Neural progenitor cell (in vitro differentiated cells): ENCODE results near the gene CYTH1. TPM values are rescaled to one million over a fixed set of nuclear protein-coding genes. Genes with fewer than 3 reads are reported as not detected.

Experiments
- DNase-seq: peaks from one replicate; pipeline ENCODE4 v3.0.0-alpha.2; 2016; ENCODE audit warnings: low spot score
- H2AFZ ChIP-seq: fragments of 200-600 bp; sonication (generic); replicated peaks from 2 replicates; pipeline ENCODE4 v1.6.1; 2016; ENCODE audit warnings: antibody characterized with exemption
- H3F3A ChIP-seq: fragments of 200-600 bp; sonication (generic); 2 replicates; pipeline ENCODE4 v1.6.1; 2016; ENCODE audit warnings: antibody characterized with exemption, low read depth
- H3K27ac ChIP-seq: fragments of 200-600 bp; sonication (generic); 2 replicates; pipeline ENCODE4 v1.5.1; 2016; ENCODE audit warnings: mild to moderate bottlenecking
- H3K27me3 ChIP-seq: fragments of 200-600 bp; sonication (generic); 2 replicates; pipeline ENCODE4 v1.6.1; 2016; ENCODE audit warnings: mild to moderate bottlenecking, moderate library complexity
- H3K36me3 ChIP-seq: fragments of 200-600 bp; sonication (generic); 2 replicates; pipeline ENCODE4 v1.5.1; 2016
- H3K4me1 ChIP-seq: fragments of 200-600 bp; sonication (generic); 2 replicates; pipeline ENCODE4 v1.6.1; 2016; ENCODE audit warnings: mixed run types
- H3K4me2 ChIP-seq: fragments of 200-600 bp; sonication (generic); 2 replicates; pipeline ENCODE4 v1.6.1; 2016
- H3K4me3 ChIP-seq: fragments of 200-600 bp; sonication (generic); 2 replicates; pipeline ENCODE4 v1.5.1; 2016
- H3K79me2 ChIP-seq: fragments of 200-600 bp; sonication (generic); 2 replicates; pipeline ENCODE4 v1.6.1; 2016; ENCODE audit warnings: low read depth
- H3K9ac ChIP-seq: fragments of 200-600 bp; sonication (generic); 2 replicates; pipeline ENCODE4 v1.6.1; 2016
- H3K9me3 ChIP-seq: fragments of 200-600 bp; sonication (generic); 2 replicates; pipeline ENCODE4 v1.5.1; 2016; ENCODE audit warnings: low read depth
- H4K20me1 ChIP-seq: fragments of 200-600 bp; sonication (generic); 2 replicates; pipeline ENCODE4 v1.6.1; 2016; ENCODE audit warnings: low read depth
- H3K27ac Mint-ChIP-seq: 3 replicates; pipeline ENCODE4 v1.8.0; 2021; ENCODE audit warnings: mixed read lengths
- H3K27me3 Mint-ChIP-seq: 2 replicates; pipeline ENCODE4 v1.8.0; 2022; ENCODE audit warnings: low read depth, mild to moderate bottlenecking, inconsistent platforms, moderate library complexity, mixed read lengths; ENCODE audit not compliant: insufficient read depth
- H3K36me3 Mint-ChIP-seq: 3 replicates; pipeline ENCODE4 v1.8.0; 2021; ENCODE audit warnings: mixed read lengths
- H3K4me1 Mint-ChIP-seq: 3 replicates; pipeline ENCODE4 v1.8.0; 2021; ENCODE audit warnings: mixed read lengths
- H3K4me3 Mint-ChIP-seq: 3 replicates; pipeline ENCODE4 v1.8.0; 2021; ENCODE audit warnings: mild to moderate bottlenecking, moderate library complexity, mixed read lengths
- H3K9me3 Mint-ChIP-seq: 3 replicates; pipeline ENCODE4 v1.8.0; 2020; ENCODE audit warnings: mixed read lengths
- CTCF ChIP-seq: fragments of 200-600 bp; sonication (generic); IDR thresholded peaks from 2 replicates; pipeline ENCODE4 v1.5.1; 2017; ENCODE audit warnings: antibody characterized with exemption, mild to moderate bottlenecking
- EZH2 ChIP-seq: fragments of 200-600 bp; sonication (generic); IDR thresholded peaks from 2 replicates; pipeline ENCODE4 v1.6.1; 2017; ENCODE audit warnings: antibody characterized with exemption, mild to moderate bottlenecking, moderate library complexity
- EZH2phosphoT487 ChIP-seq: fragments of 200-600 bp; sonication (generic); IDR thresholded peaks from 2 replicates; pipeline ENCODE4 v1.6.1; 2017; ENCODE audit warnings: antibody characterized with exemption
- total RNA-seq: library from RNA; depleted of rRNA; stranded (reverse); fragments of >200 nt; gene quantifications from 2 replicates; pipeline ENCODE4 v1.2.3, GENCODE V29; 2015; ENCODE audit warnings: low replicate concordance

CYTH1 gene
- total RNA-seq, 1 donor from 2014 or later, result 14.8 TPM

GRCh38 chr17:78654325-78654724 lies 127.7 kb downstream of the CYTH1 start:
- H3K27ac ChIP-seq, result no peak overlapping the region
- H3K9me3 ChIP-seq, result no peaks in the 10 kb centered on the region
- H3K9ac ChIP-seq, result no peak overlapping the region
- H3K36me3 ChIP-seq, result no peaks in the 10 kb centered on the region
- H3K79me2 ChIP-seq, result no peaks in the 10 kb centered on the region
- no peaks in the 10 kb centered on the region for H4K20me1 ChIP-seq
- Mint-ChIP-seq H3K36me3 (no peaks in the 10 kb centered on the region), H3K27ac (no peak overlapping the region), H3K4me3 (no peak overlapping the region), H3K27me3 (peaks cover 2% of the 10 kb centered on the region), H3K4me1 (no peaks in the 10 kb centered on the region), H3K9me3 (no peaks in the 10 kb centered on the region)
- H2AFZ ChIP-seq, result no peak overlapping the region
- no peak overlapping the region for H3K4me3 ChIP-seq
- TF ChIP-seq CTCF (no peak), EZH2phosphoT487 (no peak), EZH2 (no peak)
- H3F3A ChIP-seq, result no peaks in the 10 kb centered on the region
- no peaks in the 10 kb centered on the region for H3K4me1 ChIP-seq
- DNase-seq, result no peak
- H3K27me3 ChIP-seq, result no peaks in the 10 kb centered on the region
- no peak overlapping the region for H3K4me2 ChIP-seq

GRCh38 chr17:78653382-78653781 lies 128.7 kb downstream of the CYTH1 start:
- Mint-ChIP-seq H3K4me1 (no peaks in the 10 kb centered on the region), H3K27ac (no peak overlapping the region), H3K9me3 (no peaks in the 10 kb centered on the region), H3K36me3 (no peaks in the 10 kb centered on the region), H3K4me3 (no peak overlapping the region), H3K27me3 (peaks cover 2% of the 10 kb centered on the region)
- no peaks in the 10 kb centered on the region for H3K9me3 ChIP-seq
- H2AFZ ChIP-seq, result no peak overlapping the region
- no peak overlapping the region for H3K4me3 ChIP-seq
- no peaks in the 10 kb centered on the region for H3F3A ChIP-seq
- no peak overlapping the region for H3K9ac ChIP-seq
- no peaks in the 10 kb centered on the region for H3K36me3 ChIP-seq
- DNase-seq, result no peak
- H3K79me2 ChIP-seq, result no peaks in the 10 kb centered on the region
- no peaks in the 10 kb centered on the region for H3K4me1 ChIP-seq
- no peak for TF ChIP-seq EZH2
- TF ChIP-seq EZH2phosphoT487, result no peak
- no peak for TF ChIP-seq CTCF
- H3K27me3 ChIP-seq, result no peaks in the 10 kb centered on the region
- H3K27ac ChIP-seq, result no peak overlapping the region
- H4K20me1 ChIP-seq, result no peaks in the 10 kb centered on the region
- H3K4me2 ChIP-seq, result no peak overlapping the region

GRCh38 chr17:78652913-78653312 lies 129.2 kb downstream of the CYTH1 start:
- no peak overlapping the region for H2AFZ ChIP-seq
- no peak overlapping the region for H3K9ac ChIP-seq

More at GRCh38 chr17:78652913-78653312, 129.2 kb downstream of the CYTH1 start:
- Histone ChIP-seq H3K4me2 (no peak overlapping the region), H3K9me3 (no peaks in the 10 kb centered on the region), H3K4me1 (no peaks in the 10 kb centered on the region), H3K27me3 (no peaks in the 10 kb centered on the region), H3K79me2 (no peaks in the 10 kb centered on the region), H3K4me3 (no peak overlapping the region), H3K27ac (no peak overlapping the region), H4K20me1 (no peaks in the 10 kb centered on the region), H3F3A (no peaks in the 10 kb centered on the region), H3K36me3 (no peaks in the 10 kb centered on the region)
- H3K36me3 Mint-ChIP-seq, result no peaks in the 10 kb centered on the region
- H3K9me3 Mint-ChIP-seq, result no peaks in the 10 kb centered on the region
- H3K4me3 Mint-ChIP-seq, result no peak overlapping the region
- no peak overlapping the region for H3K27ac Mint-ChIP-seq
- no peak for TF ChIP-seq EZH2phosphoT487
- no peak for TF ChIP-seq CTCF
- TF ChIP-seq EZH2, result no peak
- no peak for DNase-seq
- peaks cover 2% of the 10 kb centered on the region for H3K27me3 Mint-ChIP-seq
- H3K4me1 Mint-ChIP-seq, result no peaks in the 10 kb centered on the region
